Body of pancreas (tissue), 4 donors: Measurements from ENCODE around the gene ZSCAN20.

Experiments used
- POLR2A ChIP-seq, 3 donors: fragments of 450-650 bp; IDR thresholded peaks; one replicate each; pipeline ENCODE4 v1.6.1; 2016; ENCODE audit warnings: antibody characterized with exemption in 3 of 3, mild to moderate bottlenecking in 2 of 3
- TF ChIP-seq, protein P1 (sequence below), 7 experiments: fragments of 450-650 bp in 4 of 7; fragments of 200-600 bp in 3 of 7; sonication (generic) in 3 of 7; IDR thresholded peaks; one replicate each; pipeline ENCODE4 v1.5.1; 2016 to 2019; ENCODE audit warnings: antibody characterized with exemption in 7 of 7

DNA sequence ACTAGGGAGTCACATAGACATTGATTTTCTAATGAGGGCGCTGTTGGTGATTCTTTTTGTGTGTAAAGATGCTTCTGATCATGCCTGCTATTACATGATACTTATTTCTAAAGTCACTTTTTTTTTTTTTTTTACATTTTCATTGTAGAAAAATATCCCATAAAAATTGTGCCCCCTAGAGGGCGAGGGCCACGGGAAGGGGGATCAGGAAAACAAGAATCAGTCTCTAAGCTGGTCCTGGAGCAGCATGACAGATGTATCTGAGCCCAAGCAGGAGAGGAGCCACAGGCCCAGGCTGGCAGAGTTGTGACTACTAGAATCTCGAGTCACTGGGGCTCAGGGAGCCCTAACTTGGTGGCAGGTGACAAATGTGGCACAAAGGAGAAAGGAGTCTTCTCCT lies 28.1 kb downstream of the ZSCAN20 start:
- TF ChIP-seq, protein P1, sequence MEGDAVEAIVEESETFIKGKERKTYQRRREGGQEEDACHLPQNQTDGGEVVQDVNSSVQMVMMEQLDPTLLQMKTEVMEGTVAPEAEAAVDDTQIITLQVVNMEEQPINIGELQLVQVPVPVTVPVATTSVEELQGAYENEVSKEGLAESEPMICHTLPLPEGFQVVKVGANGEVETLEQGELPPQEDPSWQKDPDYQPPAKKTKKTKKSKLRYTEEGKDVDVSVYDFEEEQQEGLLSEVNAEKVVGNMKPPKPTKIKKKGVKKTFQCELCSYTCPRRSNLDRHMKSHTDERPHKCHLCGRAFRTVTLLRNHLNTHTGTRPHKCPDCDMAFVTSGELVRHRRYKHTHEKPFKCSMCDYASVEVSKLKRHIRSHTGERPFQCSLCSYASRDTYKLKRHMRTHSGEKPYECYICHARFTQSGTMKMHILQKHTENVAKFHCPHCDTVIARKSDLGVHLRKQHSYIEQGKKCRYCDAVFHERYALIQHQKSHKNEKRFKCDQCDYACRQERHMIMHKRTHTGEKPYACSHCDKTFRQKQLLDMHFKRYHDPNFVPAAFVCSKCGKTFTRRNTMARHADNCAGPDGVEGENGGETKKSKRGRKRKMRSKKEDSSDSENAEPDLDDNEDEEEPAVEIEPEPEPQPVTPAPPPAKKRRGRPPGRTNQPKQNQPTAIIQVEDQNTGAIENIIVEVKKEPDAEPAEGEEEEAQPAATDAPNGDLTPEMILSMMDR (IDR thresholded peaks at IDR 0.05), result no peak
- no peak for TF ChIP-seq POLR2A (IDR thresholded peaks at IDR 0.05)
